OCI-LY7 (cell line): ENCODE measurements around the gene GADD45GIP1. TPM values are rescaled to one million over a fixed set of nuclear protein-coding genes. Genes with fewer than 3 reads are reported as not detected.

Experiments
- BruUV-seq: library from RNA; stranded (reverse); fragments of 400-500 nt; replicated peaks from 2 replicates; lab custom pipeline; 2021; lab: Mats Ljungman, UMichigan
- CTCF ChIA-PET: fragments of 300-600 bp; sonication (Branson Sonifier 250); formaldehyde crosslinking; loops from one replicate; lab custom pipeline; 2022; ENCODE audit warnings: antibody characterized with exemption; ENCODE audit not compliant: unreplicated experiment; lab: Charles Lee
- POLR2A ChIA-PET: fragments of 300-600 bp; sonication (Branson Sonifier 250); formaldehyde crosslinking; loops from one replicate; lab custom pipeline; 2022; ENCODE audit warnings: antibody characterized with exemption; lab: Charles Lee
- DNase-seq: peaks from one replicate; pipeline ENCODE4 v3.0.0-alpha.2; 2015; ENCODE audit warnings: low spot score
- H2AFZ ChIP-seq: fragments of 200-600 bp; sonication (generic), shearing (Covaris generic); 2 replicates; pipeline ENCODE4 v1.6.1; 2014; ENCODE audit warnings: mild to moderate bottlenecking, antibody characterized with exemption, low read length, moderate library complexity
- H3K27ac ChIP-seq: fragments of 200-600 bp; sonication (generic); 2 replicates; pipeline ENCODE4 v1.5.1; 2014; ENCODE audit warnings: mixed run types, low read depth, mild to moderate bottlenecking, moderate library complexity, low read length, inconsistent platforms; ENCODE audit not compliant: poor library complexity, severe bottlenecking
- H3K36me3 ChIP-seq: fragments of 200-600 bp; sonication (generic); 2 replicates; pipeline ENCODE4 v1.6.1; 2014; ENCODE audit warnings: mild to moderate bottlenecking, antibody characterized with exemption, low read length, moderate library complexity, mixed read lengths; ENCODE audit not compliant: insufficient read depth
- H3K4me1 ChIP-seq: fragments of 200-600 bp; sonication (generic); 2 replicates; pipeline ENCODE4 v1.5.1; 2014; ENCODE audit warnings: mild to moderate bottlenecking, low read length; ENCODE audit not compliant: insufficient read depth, poor library complexity, severe bottlenecking
- H3K4me2 ChIP-seq: fragments of 200-600 bp; sonication (generic); 2 replicates; pipeline ENCODE4 v1.6.1; 2014; ENCODE audit warnings: mild to moderate bottlenecking, low read length
- H3K4me3 ChIP-seq: fragments of 200-600 bp; sonication (generic); 2 replicates; pipeline ENCODE4 v1.5.1; 2014; ENCODE audit warnings: mild to moderate bottlenecking, low read depth, low read length; ENCODE audit not compliant: poor library complexity, severe bottlenecking
- H3K79me2 ChIP-seq: fragments of 200-600 bp; sonication (generic); 2 replicates; pipeline ENCODE4 v1.6.1; 2016; ENCODE audit warnings: low read depth, mild to moderate bottlenecking, low read length, moderate library complexity, mixed read lengths; ENCODE audit not compliant: insufficient read depth
- H3K9me2 ChIP-seq: fragments of 200-600 bp; sonication (generic); 2 replicates; pipeline ENCODE4 v1.6.1; 2016; ENCODE audit warnings: mild to moderate bottlenecking, low read length, mixed read lengths; ENCODE audit not compliant: insufficient read depth
- H3K9me3 ChIP-seq: fragments of 200-600 bp; sonication (generic); 2 replicates; pipeline ENCODE4 v1.6.1; 2014; ENCODE audit warnings: mild to moderate bottlenecking, mixed run types, low read length, mixed read lengths
- H4K20me1 ChIP-seq: fragments of 200-600 bp; sonication (generic); 2 replicates; pipeline ENCODE4 v1.6.1; 2014; ENCODE audit warnings: mild to moderate bottlenecking, antibody characterized with exemption, low read length, moderate library complexity, mixed read lengths; ENCODE audit not compliant: insufficient read depth
- EZH2phosphoT487 ChIP-seq: fragments of 200-600 bp; sonication (generic); IDR thresholded peaks from 2 replicates; pipeline ENCODE4 v1.6.1; 2018; ENCODE audit warnings: low read depth, borderline replicate concordance, mild to moderate bottlenecking, mixed run types, antibody characterized with exemption, low read length, moderate library complexity, mixed read lengths
- intact Hi-C: fragments of 100-400 bp; cut with micrococcal nuclease; formaldehyde crosslinking; loops from one replicate; pipeline ENCODE4 v1.10.0; 2022; ENCODE audit not compliant: unreplicated experiment
- total RNA-seq, 2 experiments: library from RNA; depleted of rRNA in 1 of 2; stranded (reverse); fragments of >200 nt in 1 of 2; shearing (Covaris generic) in 1 of 2; gene quantifications; 2 replicates each; pipeline ENCODE4 v1.2.3, GENCODE V29; 2014 to 2022
- TF ChIP-seq, protein P1 (sequence below): fragments of 200-600 bp; sonication (generic); conservative IDR thresholded peaks from 2 replicates; pipeline ENCODE4 v1.5.1; 2014; ENCODE audit warnings: mild to moderate bottlenecking, antibody characterized with exemption, low read length, moderate library complexity, mixed read lengths

GADD45GIP1 gene
- total RNA-seq, 2 experiments from 2014 or later, result 29.5 to 32.4 TPM

DNA sequence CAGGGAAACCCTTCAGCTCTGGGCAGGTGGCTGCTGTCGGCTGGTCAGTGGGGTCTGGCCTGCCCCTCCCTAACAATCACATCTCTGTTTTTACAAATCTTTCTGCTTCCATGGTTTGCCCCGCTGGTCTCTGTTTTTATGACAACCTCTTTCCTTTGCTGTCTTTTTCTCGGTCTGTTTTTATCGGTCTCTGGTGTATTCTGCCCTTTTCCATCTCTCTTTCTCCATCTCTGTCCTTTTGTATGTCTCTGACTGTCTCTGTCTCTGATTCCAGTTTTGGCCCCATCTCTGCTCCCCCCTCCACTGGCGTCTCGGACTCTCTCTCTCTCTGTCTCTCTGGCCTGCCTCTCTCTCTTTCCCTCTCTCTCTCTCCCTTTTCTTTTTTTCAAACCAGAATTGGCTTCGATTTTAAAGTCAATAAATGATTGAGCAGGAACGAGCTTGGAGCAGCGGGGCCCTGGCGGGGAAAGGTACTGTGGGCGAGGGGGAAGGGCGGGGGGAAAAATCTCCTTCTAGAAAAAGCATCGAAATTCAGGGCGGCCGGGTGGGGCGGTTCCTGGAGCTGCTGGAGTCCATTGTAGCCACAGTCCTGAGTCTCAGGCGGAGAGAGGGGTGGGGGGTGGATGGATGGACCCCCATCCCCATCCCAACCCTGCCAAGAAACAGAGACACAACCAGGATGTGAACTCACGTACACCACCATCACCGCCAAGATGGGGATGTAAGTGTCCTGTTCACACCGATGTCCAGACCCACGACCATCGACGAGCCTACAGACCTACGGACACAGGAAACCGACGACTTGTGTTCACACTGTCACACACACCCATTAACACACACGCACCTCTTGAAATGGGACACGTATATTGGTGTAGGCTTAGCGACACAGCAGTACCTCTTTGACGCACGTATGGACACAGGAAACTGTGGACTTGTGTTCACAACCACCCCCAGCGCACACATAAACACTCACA is 41.2 kb upstream of the GADD45GIP1 start:
- TF ChIP-seq EZH2phosphoT487, result no peak
- TF ChIP-seq, protein P1, sequence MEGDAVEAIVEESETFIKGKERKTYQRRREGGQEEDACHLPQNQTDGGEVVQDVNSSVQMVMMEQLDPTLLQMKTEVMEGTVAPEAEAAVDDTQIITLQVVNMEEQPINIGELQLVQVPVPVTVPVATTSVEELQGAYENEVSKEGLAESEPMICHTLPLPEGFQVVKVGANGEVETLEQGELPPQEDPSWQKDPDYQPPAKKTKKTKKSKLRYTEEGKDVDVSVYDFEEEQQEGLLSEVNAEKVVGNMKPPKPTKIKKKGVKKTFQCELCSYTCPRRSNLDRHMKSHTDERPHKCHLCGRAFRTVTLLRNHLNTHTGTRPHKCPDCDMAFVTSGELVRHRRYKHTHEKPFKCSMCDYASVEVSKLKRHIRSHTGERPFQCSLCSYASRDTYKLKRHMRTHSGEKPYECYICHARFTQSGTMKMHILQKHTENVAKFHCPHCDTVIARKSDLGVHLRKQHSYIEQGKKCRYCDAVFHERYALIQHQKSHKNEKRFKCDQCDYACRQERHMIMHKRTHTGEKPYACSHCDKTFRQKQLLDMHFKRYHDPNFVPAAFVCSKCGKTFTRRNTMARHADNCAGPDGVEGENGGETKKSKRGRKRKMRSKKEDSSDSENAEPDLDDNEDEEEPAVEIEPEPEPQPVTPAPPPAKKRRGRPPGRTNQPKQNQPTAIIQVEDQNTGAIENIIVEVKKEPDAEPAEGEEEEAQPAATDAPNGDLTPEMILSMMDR, result no peak
- Histone ChIP-seq H3K4me1 (no peaks in the 10 kb centered on the region), H3K9me2 (no peaks in the 10 kb centered on the region), H2AFZ (no peak overlapping the region), H4K20me1 (no peaks in the 10 kb centered on the region), H3K4me3 (no peak overlapping the region), H3K9me3 (no peaks in the 10 kb centered on the region), H3K27ac (no peak overlapping the region), H3K79me2 (no peaks in the 10 kb centered on the region), H3K4me2 (no peak overlapping the region), H3K36me3 (no peaks in the 10 kb centered on the region)
- ChIA-PET CTCF (interaction anchor here (0.6 kb wide), 1 partner anchor 33 kb away, joined by 3 read pairs; no protein-coding TSS in a partner anchor), POLR2A (no interaction called here)
- BruUV-seq, result no TSS peak
- intact Hi-C loops, result no loop called here
- no peak for DNase-seq

DNA sequence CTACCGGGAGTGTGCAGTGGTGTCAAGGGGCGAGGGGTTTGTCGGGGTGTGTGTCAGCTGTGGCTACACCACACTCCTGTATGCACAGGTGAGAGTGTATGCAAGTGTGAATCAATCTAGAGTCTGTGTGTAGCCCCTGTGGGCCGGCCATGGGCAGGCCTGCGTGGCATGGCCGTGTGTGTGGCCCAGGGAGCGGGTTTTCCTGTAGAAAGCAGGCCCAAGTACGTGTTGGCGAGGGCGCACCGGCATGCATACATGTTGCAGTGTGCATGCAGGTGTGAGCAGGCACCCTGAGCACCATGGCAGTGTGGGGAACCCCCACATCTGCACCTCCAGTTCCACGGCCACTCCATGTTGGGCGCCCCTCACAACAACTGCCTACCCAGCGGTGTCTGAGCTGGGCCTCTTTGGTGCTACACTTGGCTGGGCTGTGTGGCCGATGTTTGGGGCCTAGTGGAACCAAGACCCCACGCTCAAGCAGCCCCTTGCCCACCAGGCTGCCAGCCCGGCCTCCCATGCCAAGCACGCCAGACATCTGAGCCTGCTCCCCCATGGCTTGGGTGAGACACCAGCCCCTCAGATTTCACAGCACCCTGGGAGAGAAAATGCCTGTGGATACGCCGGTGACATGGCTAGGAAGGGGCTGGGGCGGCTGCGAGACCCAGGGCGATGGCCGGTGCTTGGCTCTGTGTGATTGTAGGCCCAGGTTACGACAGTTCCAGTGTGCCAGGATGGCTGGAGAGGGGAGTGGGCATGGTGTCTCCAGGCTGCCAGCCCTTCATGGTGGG is 40.4 kb upstream of the GADD45GIP1 start:
- no peak for DNase-seq
- Histone ChIP-seq H3K4me3 (no peak overlapping the region), H3K4me1 (no peaks in the 10 kb centered on the region), H2AFZ (no peak overlapping the region), H3K4me2 (no peak overlapping the region), H3K9me3 (no peaks in the 10 kb centered on the region), H3K27ac (no peak overlapping the region), H3K79me2 (no peaks in the 10 kb centered on the region), H4K20me1 (no peaks in the 10 kb centered on the region), H3K36me3 (no peaks in the 10 kb centered on the region), H3K9me2 (no peaks in the 10 kb centered on the region)
- CTCF ChIA-PET, result interaction anchor here (0.6 kb wide), 1 partner anchor 32 kb away, joined by 3 read pairs; no protein-coding TSS in a partner anchor
- POLR2A ChIA-PET, result no interaction called here
- no TSS peak for BruUV-seq
- TF ChIP-seq, protein P1, result no peak
- no peak for TF ChIP-seq EZH2phosphoT487
- intact Hi-C loops, result no loop called here
